SIG-M5 treated with dmso at 0.1 percent for 504 hours (cell line): Measurements from ENCODE around the gene ABCB7.
"Not testable (repeated sequence)": the region's sequence is repeated elsewhere in the genome, so short reads cannot be mapped to it uniquely, and the experiment has no call there.

Experiments
- DNase-seq: peaks from one replicate; lab custom pipeline; 2025; ENCODE audit not compliant: unreplicated experiment; lab: John Stamatoyannopoulos, UW

The ABCB7 gene

DNA sequence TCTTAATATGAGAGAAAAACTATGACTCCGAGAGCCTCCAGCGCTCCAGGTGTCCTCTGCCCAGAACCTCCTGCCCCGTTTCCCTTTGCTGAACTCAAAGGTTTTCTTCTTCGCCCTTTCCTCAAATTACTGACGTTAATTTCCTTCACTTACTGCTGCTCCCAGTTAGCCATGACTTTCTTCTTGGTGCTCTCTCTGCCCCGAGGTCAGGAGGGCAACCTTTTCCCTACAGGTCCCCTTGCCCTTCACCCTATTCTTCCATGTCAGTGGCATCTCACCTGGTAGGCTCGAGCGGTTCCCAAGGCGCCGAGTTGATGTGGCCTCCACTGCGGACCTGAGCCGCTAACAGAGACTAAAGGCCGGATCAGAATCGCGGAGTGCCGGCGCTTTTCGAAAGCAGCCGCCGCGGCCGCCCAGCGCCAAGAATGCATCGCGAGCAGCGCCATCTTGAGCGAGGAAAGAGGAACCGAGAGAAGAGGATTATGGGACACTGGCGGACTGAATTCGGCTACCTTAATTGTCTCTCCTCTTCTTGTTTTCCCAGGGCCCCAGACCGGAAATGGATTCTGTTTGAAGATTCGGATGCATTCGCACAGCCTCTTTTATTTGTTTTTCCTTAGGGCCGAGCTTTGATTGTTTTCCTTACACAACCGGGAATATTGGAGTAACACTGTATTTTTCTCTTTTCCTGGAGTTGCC, at the start of gene ABCB7:
Gene ABCB7, minus strand, starts transcription at position 457 of the 699 bp plus-strand sequence. Its CDS starts 11 bp downstream, at position 446.
- DNase-seq: peak; percentile 68

- not testable (repeated sequence) for DNase-seq
These were observed 32.5 kb upstream of the ABCB7 start for GRCh38 chrX:75188415-75189206.

- DNase-seq: no peak
These were observed 25.6 kb upstream of the ABCB7 start for GRCh38 chrX:75181721-75182120.

GRCh38 chrX:75179536-75180293, 23.6 kb upstream of the ABCB7 start:
- not testable (repeated sequence) for DNase-seq

DNA sequence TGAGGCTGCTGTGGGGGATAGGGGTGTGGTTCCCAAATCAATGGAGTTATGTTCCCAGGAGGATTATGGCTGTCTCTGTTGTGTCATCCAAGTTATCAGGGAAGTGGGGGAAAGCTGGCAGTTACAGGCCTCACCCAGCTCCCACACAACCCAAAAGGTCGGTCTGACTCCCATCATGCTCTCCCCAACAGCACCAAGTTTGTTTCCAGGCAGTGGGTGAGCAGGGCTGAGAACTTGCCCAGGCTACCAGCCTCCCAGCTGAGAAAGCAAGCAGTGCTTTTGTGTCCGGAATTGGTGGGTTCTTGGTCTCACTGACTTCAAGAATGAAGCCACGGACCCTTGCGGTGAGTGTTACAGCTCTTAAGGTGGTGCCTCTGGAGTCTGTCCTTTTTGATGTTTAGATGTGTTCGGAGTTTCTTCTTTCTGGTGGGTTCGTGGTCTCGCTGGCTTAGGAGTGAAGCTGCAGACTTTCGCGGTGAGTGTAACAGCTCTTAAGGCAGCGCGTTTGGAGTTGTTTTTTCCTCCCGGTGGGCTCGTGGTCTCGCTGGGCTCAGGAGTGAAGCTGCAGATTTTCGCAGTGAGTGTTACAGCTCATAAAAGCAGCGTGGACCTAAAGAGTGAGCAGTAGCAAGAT, 16.3 kb upstream of the ABCB7 start:
- DNase-seq: not testable (repeated sequence)

DNA sequence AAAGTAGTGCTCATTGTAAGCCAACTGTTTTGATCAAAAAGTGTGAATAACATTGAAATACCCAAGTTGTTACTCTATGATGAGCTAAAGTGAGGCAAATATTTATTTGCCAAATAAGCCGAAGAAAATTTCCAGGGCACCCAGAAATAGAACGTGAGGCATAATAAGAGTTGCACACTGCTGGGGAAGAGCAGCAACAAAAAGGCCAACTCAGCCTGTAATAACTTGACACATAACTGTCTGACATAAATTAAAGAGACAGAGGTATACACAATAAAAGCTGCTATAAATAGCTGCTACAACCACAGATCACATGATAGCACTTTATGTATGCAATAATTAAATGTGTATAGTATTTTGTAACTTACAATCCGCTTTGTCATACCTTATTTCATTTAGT, 2.0 kb upstream of the ABCB7 start:
- no peak for DNase-seq

DNA sequence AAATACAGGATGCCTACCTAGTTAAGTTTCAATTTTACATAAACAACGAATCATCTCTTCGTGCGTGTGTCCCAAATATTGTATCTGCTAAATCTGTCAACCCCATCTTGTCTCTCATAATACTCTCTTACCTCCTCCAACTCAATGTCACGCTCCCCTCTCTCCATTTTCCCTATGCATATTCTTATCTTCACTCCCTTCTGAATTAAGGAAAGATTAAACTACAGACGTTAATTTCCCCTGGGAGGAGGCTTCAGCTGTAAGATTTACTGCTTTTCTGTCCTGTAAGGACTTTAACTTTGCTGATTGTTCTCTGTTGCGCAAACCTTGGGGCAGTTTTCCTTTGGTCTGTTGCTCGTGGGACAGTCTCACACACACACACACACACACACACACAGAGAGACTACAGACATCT, 455 bp upstream of the ABCB7 start:
- DNase-seq: no peak

DNA sequence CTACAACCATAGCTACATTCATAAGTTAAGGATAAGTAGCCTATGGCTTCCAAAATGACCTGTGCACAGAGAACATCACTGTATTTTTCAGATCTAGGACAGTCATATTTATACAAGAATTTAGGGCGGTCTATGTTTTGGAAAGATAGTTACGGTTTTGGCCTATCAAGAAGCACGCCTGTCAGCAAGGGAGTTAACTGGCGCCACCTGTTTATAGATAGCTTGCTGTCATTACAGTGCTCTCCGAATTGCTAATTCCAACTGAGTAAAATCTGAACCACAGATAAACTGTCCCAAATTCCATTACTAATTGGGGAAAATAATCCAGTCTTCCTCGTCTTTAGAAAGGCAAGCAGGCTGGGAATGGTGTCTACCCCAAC, 646 bp downstream of the ABCB7 start:
- peak; percentile 19 for DNase-seq

DNA sequence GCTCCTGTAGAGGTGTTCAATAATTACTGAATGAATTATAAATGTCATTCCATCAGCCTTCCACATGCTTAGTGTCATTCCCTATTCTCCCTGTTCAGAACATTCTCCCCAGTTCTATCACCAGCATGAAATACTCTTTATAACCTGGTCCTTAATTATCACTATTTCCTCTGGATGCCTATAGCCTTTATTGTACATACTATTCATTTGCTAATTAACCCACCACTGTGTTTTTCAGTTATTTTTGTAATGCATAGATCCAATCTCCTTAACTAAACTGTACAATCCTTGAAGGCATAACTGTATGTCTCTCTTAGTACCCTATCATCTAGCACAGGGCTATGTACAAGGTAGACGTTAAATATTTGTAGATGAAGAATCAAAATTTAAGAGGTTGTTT, 1.2 kb downstream of the ABCB7 start:
- no peak for DNase-seq

DNA sequence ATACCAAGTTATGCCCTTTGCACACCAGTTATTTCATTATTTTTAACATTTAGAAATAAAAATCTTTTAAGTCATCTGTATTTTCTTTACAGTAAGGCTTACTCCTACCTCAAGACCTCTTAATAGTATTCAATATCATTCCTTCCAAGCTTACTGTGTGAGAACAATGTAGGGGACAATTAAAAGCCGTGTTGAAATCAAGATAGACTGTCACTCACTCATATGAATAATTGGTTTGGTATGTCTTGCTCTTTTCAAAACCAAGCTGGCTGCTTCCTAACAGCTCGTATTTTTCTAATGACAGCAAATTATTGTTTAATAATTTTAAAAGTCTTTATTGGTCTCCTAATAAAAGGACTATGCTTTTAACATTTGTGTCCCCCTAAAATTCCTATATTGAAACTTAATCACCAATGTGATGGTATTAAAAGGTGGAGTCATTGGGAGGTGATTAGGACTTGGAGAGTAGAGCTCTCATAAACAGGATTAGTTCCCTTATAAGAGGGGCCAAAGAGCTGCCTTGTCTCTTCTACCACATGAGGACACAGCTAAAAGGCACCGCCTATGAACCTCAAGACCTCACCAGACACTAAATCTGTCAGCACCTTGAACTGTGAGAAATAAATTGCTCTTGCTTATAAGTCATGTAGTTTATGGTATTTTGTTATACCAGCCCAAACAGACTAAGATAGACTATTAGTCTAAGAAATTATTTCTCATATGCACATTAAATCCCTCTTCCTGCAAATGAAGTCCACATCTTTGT, 4.1 kb downstream of the ABCB7 start:
- no peak for DNase-seq

DNA sequence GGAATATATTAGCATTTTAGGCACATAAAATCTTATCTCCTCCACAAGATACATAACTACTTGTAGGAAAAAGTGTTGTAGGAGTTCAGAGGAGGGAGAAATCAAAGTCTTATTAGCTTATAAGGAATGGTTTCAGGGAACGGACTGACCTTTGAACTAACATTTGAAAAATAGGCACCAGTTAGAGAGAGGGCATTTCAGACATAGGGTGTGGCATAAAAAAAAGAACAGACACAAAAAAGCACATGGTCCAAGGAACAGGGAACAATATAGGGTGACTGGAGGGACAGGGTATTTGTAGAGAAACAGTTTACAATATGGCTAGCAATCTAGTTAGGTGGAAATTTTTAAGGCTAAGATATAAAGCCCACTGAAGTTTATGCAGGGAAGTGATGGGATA, 6.4 kb downstream of the ABCB7 start:
- no peak for DNase-seq

GRCh38 chrX:75132672-75133071, 23.4 kb downstream of the ABCB7 start:
- DNase-seq: no peak

DNA sequence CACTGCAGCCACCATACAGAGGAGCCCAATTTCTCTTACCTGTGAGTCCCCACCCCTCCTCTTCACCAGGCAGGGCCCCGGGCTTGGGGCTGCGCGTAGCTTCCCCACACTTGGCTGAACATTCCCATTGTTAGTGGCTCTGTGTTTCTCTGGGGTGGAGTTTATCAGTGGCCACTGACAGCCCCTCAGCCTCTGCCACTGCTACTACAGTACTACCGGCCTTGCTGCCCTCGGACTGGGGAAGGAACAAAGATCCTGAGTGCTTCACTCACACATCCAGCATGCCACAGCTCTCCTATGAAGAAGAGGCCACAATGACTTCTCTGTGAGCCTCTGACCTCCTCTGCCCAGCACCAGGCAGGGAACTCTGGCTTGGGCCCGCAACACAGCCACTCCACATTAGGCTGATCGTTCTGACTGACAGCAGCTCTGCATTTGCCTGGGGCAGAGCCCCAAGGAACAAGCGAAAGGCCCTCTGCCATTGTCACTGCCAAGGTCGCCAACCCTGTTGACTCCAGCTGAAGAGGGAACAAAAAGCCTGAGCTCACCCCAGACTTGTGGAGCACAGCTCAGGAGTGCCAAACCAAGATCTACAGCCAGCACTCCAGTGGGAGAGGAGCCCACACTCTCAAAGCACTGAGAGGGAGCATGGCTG, 24.0 kb downstream of the ABCB7 start:
- DNase-seq: no peak

GRCh38 chrX:75129069-75129468, 27.0 kb downstream of the ABCB7 start:
- not testable (repeated sequence) for DNase-seq

DNA sequence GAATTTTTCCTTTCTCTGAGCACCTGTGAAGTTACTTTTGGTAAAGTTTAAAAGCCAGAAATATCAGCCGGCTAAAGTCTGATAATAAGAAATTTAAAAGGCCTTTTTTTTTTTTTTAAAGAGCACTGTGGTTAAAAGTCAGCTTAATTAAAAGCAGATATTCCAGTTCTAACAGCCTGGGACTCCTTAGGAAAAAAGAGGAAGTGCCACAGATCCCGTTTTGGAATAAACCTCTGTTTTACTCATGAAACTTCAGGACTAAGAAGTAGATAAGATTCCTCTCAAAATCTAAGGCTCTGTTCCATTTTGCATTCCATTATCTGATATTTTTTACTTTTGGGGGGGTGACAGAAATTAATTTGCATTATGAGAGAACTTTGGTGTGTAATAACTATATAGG, 37.8 kb downstream of the ABCB7 start:
- no peak for DNase-seq

DNA sequence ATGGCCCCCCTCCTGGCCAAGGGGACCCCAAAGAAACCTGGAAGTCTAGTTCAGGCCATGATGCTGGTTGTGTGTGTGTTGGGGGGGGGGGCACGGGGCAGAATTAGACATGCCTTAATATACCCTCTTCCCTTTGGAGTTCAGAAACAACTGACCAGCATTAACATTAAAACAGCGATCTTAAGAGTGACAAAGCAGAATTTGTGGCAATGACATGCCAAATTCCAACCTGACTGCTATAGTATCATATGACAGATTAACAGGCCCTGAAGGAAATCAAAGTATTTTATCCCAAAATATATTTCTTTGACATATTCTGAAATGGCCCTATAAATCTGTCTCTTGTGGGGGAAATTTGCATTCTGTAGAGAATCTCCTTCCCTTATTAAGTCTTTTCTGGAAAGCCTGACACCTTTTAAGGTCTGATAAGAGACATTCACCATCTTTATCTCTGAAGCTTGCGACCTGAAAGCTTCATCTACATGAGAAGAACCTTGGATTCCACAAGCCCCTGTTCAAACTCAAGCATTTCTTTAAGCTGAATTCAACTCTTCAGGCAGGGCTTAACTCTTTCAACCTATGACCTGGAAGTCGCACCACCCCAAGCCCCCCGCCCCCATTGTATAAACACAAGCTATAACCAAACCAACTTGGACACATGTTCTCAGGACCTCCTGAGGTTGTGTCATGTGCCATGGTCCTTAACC, 40.2 kb downstream of the ABCB7 start:
- DNase-seq: no peak

GRCh38 chrX:75114638-75115037, 41.4 kb downstream of the ABCB7 start:
- no peak for DNase-seq

- DNase-seq: no peak
These were observed 42.4 kb downstream of the ABCB7 start for GRCh38 chrX:75113664-75114063.

DNA sequence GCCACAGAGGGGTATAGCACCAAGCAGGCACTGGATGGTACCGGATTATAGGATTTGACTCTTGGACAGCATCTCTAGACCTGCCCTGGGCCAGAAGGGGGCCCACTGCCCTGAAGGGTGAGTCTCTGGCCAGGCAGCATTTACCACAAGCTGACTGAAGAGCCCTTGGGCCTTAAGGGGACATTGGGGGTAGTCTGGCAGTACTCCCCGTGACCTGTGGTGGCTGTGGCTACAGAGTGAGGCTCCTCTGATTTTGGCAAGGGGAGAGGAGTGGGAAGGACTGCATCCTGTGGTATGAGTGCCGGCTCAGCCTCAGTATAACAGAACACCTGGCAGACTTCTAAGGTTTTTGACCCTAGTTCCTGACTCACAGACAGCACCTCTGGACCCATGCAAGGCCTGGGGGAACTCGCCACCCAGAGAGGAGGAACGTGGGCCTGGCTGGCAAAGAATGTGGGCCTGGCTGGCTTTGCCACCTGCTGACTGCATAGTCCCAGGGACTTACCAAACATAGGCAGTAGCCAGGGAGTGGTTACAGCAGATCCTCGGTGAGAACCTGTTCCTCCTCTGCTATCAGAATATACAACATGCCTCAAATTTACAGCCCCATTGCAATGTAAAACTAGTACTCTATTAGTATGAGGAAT, 48.1 kb downstream of the ABCB7 start:
- no peak for DNase-seq
